Hepatocyte (in vitro differentiated cells): ENCODE results near the gene RAB11FIP3. TPM values are rescaled to one million over a fixed set of nuclear protein-coding genes. Genes with fewer than 3 reads are reported as not detected.

ENCODE experiments used
- DNase-seq: peaks from one replicate; pipeline ENCODE4 v3.0.0-alpha.2; 2016; ENCODE audit warnings: low spot score
- H2AFZ ChIP-seq: fragments of 200-600 bp; sonication (generic); 2 replicates; pipeline ENCODE4 v1.6.0; 2016; ENCODE audit warnings: antibody characterized with exemption, mild to moderate bottlenecking
- H3K27ac ChIP-seq: fragments of 200-600 bp; sonication (generic); 2 replicates; pipeline ENCODE4 v1.5.1; 2016; ENCODE audit warnings: mild to moderate bottlenecking
- H3K27me3 ChIP-seq: fragments of 200-600 bp; sonication (generic); 2 replicates; pipeline ENCODE4 v1.6.1; 2016
- H3K36me3 ChIP-seq: fragments of 200-600 bp; sonication (generic); replicated peaks from 2 replicates; pipeline ENCODE4 v1.5.1; 2016; ENCODE audit warnings: low read depth; ENCODE audit not compliant: insufficient read depth
- H3K4me1 ChIP-seq: fragments of 200-600 bp; sonication (generic); 2 replicates; pipeline ENCODE4 v1.5.1; 2016; ENCODE audit warnings: mild to moderate bottlenecking, moderate library complexity; ENCODE audit not compliant: insufficient read depth
- H3K4me2 ChIP-seq: fragments of 200-600 bp; sonication (generic); 2 replicates; pipeline ENCODE4 v1.6.0; 2016
- H3K4me3 ChIP-seq: fragments of 200-600 bp; sonication (generic); 2 replicates; pipeline ENCODE4 v1.5.1; 2016; ENCODE audit warnings: mild to moderate bottlenecking
- H3K79me2 ChIP-seq: fragments of 200-600 bp; sonication (generic); 2 replicates; pipeline ENCODE4 v1.6.0; 2017; ENCODE audit warnings: mild to moderate bottlenecking
- H3K9me2 ChIP-seq: fragments of 200-600 bp; sonication (generic); replicated peaks from 2 replicates; pipeline ENCODE4 v1.6.0; 2017; ENCODE audit warnings: mild to moderate bottlenecking; ENCODE audit not compliant: insufficient read depth
- H3K9me3 ChIP-seq: fragments of 200-600 bp; sonication (generic); 2 replicates; pipeline ENCODE4 v1.5.1; 2016; ENCODE audit warnings: low read depth, mild to moderate bottlenecking
- H4K20me1 ChIP-seq: fragments of 200-600 bp; sonication (generic); 2 replicates; pipeline ENCODE4 v1.6.0; 2016; ENCODE audit warnings: mild to moderate bottlenecking; ENCODE audit not compliant: insufficient read depth, poor library complexity, severe bottlenecking
- CTCF ChIP-seq: fragments of 200-600 bp; sonication (generic); IDR thresholded peaks from 2 replicates; pipeline ENCODE4 v1.5.1; 2016; ENCODE audit warnings: antibody characterized with exemption, mild to moderate bottlenecking; ENCODE audit not compliant: poor library complexity
- EZH2 ChIP-seq: fragments of 200-600 bp; sonication (generic); IDR thresholded peaks from 2 replicates; pipeline ENCODE4 v1.6.1; 2016; ENCODE audit warnings: antibody characterized with exemption, mild to moderate bottlenecking, borderline replicate concordance
- EZH2phosphoT487 ChIP-seq: fragments of 200-600 bp; sonication (generic); IDR thresholded peaks from one replicate; pipeline ENCODE4 v1.6.1; 2018; ENCODE audit warnings: antibody characterized with exemption, mild to moderate bottlenecking, low read depth, moderate library complexity; ENCODE audit not compliant: unreplicated experiment, severe bottlenecking
- WGBS: methylation state at CpG from one replicate; pipeline ENCODE4 v1.1.6; 2016; ENCODE audit warnings: low lambda C conversion rate; ENCODE audit errors: missing lambda C conversion rate; 5-methylcytosine and 5-hydroxymethylcytosine counted together
- polyA plus RNA-seq: library from polyadenylated mRNA; unstranded; fragments of >200 nt; fragmentation: Nextera tagmentation; extraction: Ambion mirVana; gene quantifications from 2 replicates; pipeline ENCODE4 v1.2.1, GENCODE V29; 2016
- total RNA-seq: library from RNA; depleted of rRNA; stranded (reverse); fragments of >200 nt; gene quantifications from 2 replicates; pipeline ENCODE4 v1.2.3, GENCODE V29; 2014

RAB11FIP3 gene
- total and polyA plus RNA-seq, 2 experiments from 2014 or later: 47.3 to 72.8 TPM

GRCh38 chr16:508884-509736 is 83.7 kb downstream of the RAB11FIP3 start:
- TF ChIP-seq EZH2: no peak
- no peak for TF ChIP-seq CTCF
- no peak for TF ChIP-seq EZH2phosphoT487
- Histone ChIP-seq H3K9me2 (no peaks in the 10 kb centered on the region), H2AFZ (no peak overlapping the region), H3K79me2 (peaks cover 3% of the 10 kb centered on the region), H3K9me3 (no peaks in the 10 kb centered on the region), H3K27me3 (no peaks in the 10 kb centered on the region), H3K36me3 (no peaks in the 10 kb centered on the region), H3K4me3 (no peak overlapping the region), H3K4me2 (no peak overlapping the region), H3K4me1 (peaks cover 4% of the 10 kb centered on the region), H4K20me1 (no peaks in the 10 kb centered on the region), H3K27ac (peak overlapping the region; percentile 76)
- 85% methylated on average over 18 of the region's 18 CpGs for WGBS
- DNase-seq: peak; percentile 66

GRCh38 chr16:510066-510825 is 84.8 kb downstream of the RAB11FIP3 start:
- Histone ChIP-seq H3K4me3 (no peak overlapping the region), H3K79me2 (peaks cover 3% of the 10 kb centered on the region), H3K36me3 (no peaks in the 10 kb centered on the region), H3K9me3 (no peaks in the 10 kb centered on the region), H3K4me2 (no peak overlapping the region), H3K4me1 (peaks cover 4% of the 10 kb centered on the region), H3K9me2 (no peaks in the 10 kb centered on the region), H4K20me1 (no peaks in the 10 kb centered on the region), H3K27ac (no peak overlapping the region), H3K27me3 (no peaks in the 10 kb centered on the region), H2AFZ (no peak overlapping the region)
- WGBS: 96% methylated on average over 25 of the region's 35 CpGs
- TF ChIP-seq EZH2 (no peak), CTCF (no peak), EZH2phosphoT487 (no peak)
- no peak for DNase-seq

GRCh38 chr16:512802-513201 is 87.4 kb downstream of the RAB11FIP3 start:
- 93% methylated on average over 6 of the region's 6 CpGs for WGBS
- Histone ChIP-seq H3K4me3 (no peak overlapping the region), H3K27ac (no peak overlapping the region), H3K36me3 (no peaks in the 10 kb centered on the region), H3K27me3 (no peaks in the 10 kb centered on the region), H3K9me2 (no peaks in the 10 kb centered on the region), H3K4me1 (peaks cover 4% of the 10 kb centered on the region), H3K9me3 (no peaks in the 10 kb centered on the region), H3K79me2 (peaks cover 3% of the 10 kb centered on the region), H4K20me1 (no peaks in the 10 kb centered on the region), H2AFZ (no peak overlapping the region), H3K4me2 (no peak overlapping the region)
- no peak for TF ChIP-seq CTCF
- TF ChIP-seq EZH2phosphoT487: no peak
- TF ChIP-seq EZH2: no peak
- no peak for DNase-seq
